Liver (tissue), 9 donors: ENCODE data around the gene TSSC4. TPM values are rescaled to one million over a fixed set of nuclear protein-coding genes. Genes with fewer than 3 reads are reported as not detected.

ENCODE experiments used
- DNase-seq: peaks from one replicate; pipeline ENCODE4 v3.0.0-alpha.2; 2017; ENCODE audit warnings: low spot score
- H3K27ac ChIP-seq, 2 donors: one replicate each; pipeline ENCODE4 v1.7.0; 2013; ENCODE audit warnings: inconsistent platforms in 2 of 2, low read length in 2 of 2, control low read depth in 1 of 2, low read depth in 1 of 2, mild to moderate bottlenecking in 1 of 2
- H3K27me3 ChIP-seq, 4 donors: one replicate each; pipeline versions ENCODE4 v1.6.1 to v1.7.0; 2013; ENCODE audit warnings: low read length in 3 of 4, inconsistent platforms in 1 of 4, mild to moderate bottlenecking in 1 of 4, moderate library complexity in 1 of 4; ENCODE audit not compliant: control insufficient read depth in 4 of 4, insufficient read depth in 4 of 4
- H3K36me3 ChIP-seq, 4 donors: one replicate each; pipeline versions ENCODE4 v1.6.1 to v1.7.0; 2013; ENCODE audit warnings: low read length in 3 of 4, mild to moderate bottlenecking in 3 of 4, low read depth in 1 of 4, moderate library complexity in 1 of 4; ENCODE audit not compliant: control insufficient read depth in 4 of 4, insufficient read depth in 3 of 4
- H3K4me1 ChIP-seq, 4 donors: one replicate each; pipeline versions ENCODE4 v1.6.1 to v1.7.0; 2013; ENCODE audit warnings: low read length in 3 of 4, mild to moderate bottlenecking in 3 of 4, moderate library complexity in 1 of 4; ENCODE audit not compliant: control insufficient read depth in 4 of 4, insufficient read depth in 4 of 4
- H3K4me3 ChIP-seq, 3 donors: one replicate each; pipeline versions ENCODE4 v1.6.1 to v1.7.0; 2013; ENCODE audit warnings: low read length in 3 of 3, control low read depth in 1 of 3, low read depth in 1 of 3, mild to moderate bottlenecking in 1 of 3
- H3K9ac ChIP-seq, 2 donors: one replicate each; pipeline ENCODE4 v1.7.0; 2013; ENCODE audit warnings: low read length in 2 of 2, mild to moderate bottlenecking in 2 of 2, moderate library complexity in 2 of 2, control low read depth in 1 of 2, low read depth in 1 of 2
- H3K9me3 ChIP-seq, 4 donors: one replicate each; pipeline versions ENCODE4 v1.6.1 to v1.7.0; 2013; ENCODE audit warnings: low read length in 3 of 4; ENCODE audit not compliant: control insufficient read depth in 4 of 4
- CTCF ChIP-seq: fragments of 150-350 bp; IDR thresholded peaks from 2 replicates; pipeline ENCODE4 v1.5.1; 2017; ENCODE audit warnings: improper control_type of control experiment, low read depth, low read length; ENCODE audit not compliant: missing input control
- EGR1 ChIP-seq, 2 donors: IDR thresholded peaks; 2 replicates each; pipeline ENCODE4 v1.6.1; 2016 to 2018; ENCODE audit warnings: antibody characterized with exemption in 2 of 2, low read depth in 2 of 2
- GABPA ChIP-seq, 2 donors: IDR thresholded peaks in 1 of 2; conservative IDR thresholded peaks in 1 of 2; 2 replicates each; pipeline ENCODE4 v1.6.1; 2016; ENCODE audit warnings: antibody characterized with exemption in 2 of 2, mild to moderate bottlenecking in 1 of 2, moderate library complexity in 1 of 2
- HNF4A ChIP-seq, 2 donors: conservative IDR thresholded peaks; 2 replicates each; pipeline ENCODE4 v1.6.1; 2016; ENCODE audit warnings: antibody characterized with exemption in 2 of 2, mild to moderate bottlenecking in 2 of 2
- HNF4G ChIP-seq: IDR thresholded peaks from 2 replicates; pipeline ENCODE4 v1.6.1; 2016; ENCODE audit warnings: antibody characterized with exemption
- JUND ChIP-seq, 2 donors: IDR thresholded peaks; 2 replicates each; pipeline ENCODE4 v1.6.1; 2016; ENCODE audit warnings: antibody characterized with exemption in 2 of 2
- NR2F2 ChIP-seq: IDR thresholded peaks from 2 replicates; pipeline ENCODE4 v1.6.1; 2016; ENCODE audit warnings: antibody characterized with exemption
- RAD21 ChIP-seq, 2 donors: IDR thresholded peaks; 2 replicates each; pipeline ENCODE4 v1.6.1; 2016; ENCODE audit warnings: antibody characterized with exemption in 2 of 2, mild to moderate bottlenecking in 2 of 2
- RXRA ChIP-seq, 2 donors: IDR thresholded peaks; 2 replicates each; pipeline ENCODE4 v1.6.1; 2017 to 2018; ENCODE audit warnings: antibody characterized with exemption in 2 of 2, mild to moderate bottlenecking in 1 of 2
- YY1 ChIP-seq: IDR thresholded peaks from 2 replicates; pipeline ENCODE4 v1.6.1; 2016; ENCODE audit warnings: antibody characterized with exemption, mild to moderate bottlenecking
- WGBS: extraction: QIAGEN DNeasy Blood & Tissue Kit; methylation state at CpG from one replicate; pipeline ENCODE4 v1.1.7; 2013; 5-methylcytosine and 5-hydroxymethylcytosine counted together
- polyA plus RNA-seq, 2 donors: library from polyadenylated mRNA; stranded (reverse) in 1 of 2; unstranded in 1 of 2; fragments of 200-250 nt in 1 of 2; fragments of >200 nt in 1 of 2; fragmentation: Nextera tagmentation in 1 of 2; extraction: Ambion mirVana in 1 of 2; gene quantifications; one replicate each; pipeline versions ENCODE4 v1.2.1 to v1.2.3, GENCODE V29; 2013 to 2015
- total RNA-seq, 2 donors: library from RNA; depleted of rRNA; stranded (reverse); fragments of >200 nt; gene quantifications; one replicate each; pipeline ENCODE4 v1.2.3, GENCODE V29; 2014
- TF ChIP-seq, protein P1 (sequence below): IDR thresholded peaks from 2 replicates; pipeline ENCODE4 v1.6.1; 2016; ENCODE audit warnings: antibody characterized with exemption
- TF ChIP-seq, protein P2 (sequence below): IDR thresholded peaks from 2 replicates; pipeline ENCODE4 v1.6.1; 2016; ENCODE audit warnings: antibody characterized with exemption, mild to moderate bottlenecking
- TF ChIP-seq, protein P3 (sequence below): IDR thresholded peaks from 2 replicates; pipeline ENCODE4 v1.6.1; 2016; ENCODE audit warnings: antibody characterized with exemption
- donor health status: healthy.
- donor health status: healthy.
- donor health status: healthy.
- donor health status: healthy.
- donor health status: healthy.

The TSSC4 gene
- total and polyA plus RNA-seq, 4 donors = 15.8 to 19.1 (median 17.6) TPM

DNA sequence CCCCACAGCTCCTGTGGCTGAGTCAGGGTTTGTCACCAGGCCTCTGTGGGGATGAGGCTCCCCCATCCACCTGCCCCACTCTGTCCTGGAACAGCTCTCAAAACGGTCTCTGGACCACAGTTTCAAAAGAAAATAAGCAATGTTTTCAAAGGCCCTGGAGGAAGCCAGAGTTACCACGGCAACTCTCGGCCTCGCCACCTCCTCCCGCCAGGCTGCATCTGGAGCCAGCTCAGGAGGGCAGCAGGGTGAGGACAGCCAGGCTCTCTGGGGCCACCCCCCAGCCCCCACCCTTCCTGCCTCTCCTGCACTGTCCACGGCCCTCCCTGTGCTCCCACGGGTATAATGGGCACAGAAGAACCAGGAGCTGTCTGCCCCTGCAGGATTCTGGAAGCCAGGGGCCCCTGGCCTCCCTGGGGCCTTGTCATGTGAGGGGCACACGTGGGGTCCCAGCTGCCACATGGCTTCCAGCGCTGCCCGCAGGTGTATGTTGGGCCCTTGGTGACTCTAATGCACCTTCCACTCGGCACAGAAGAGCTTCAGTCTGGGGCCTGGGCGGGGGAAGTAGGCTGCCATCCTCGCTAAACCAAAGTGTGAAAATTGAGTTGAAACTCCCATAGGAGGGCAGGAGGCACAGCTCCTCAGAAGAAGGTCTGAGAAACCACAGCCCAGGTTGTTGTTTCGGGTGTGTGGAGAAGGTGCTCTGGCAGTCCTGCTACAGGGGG, 13.1 kb upstream of the TSSC4 start:
- TF ChIP-seq YY1 (no peak), NR2F2 (no peak), HNF4A (conservative IDR thresholded peaks at IDR 0.05) (no peak), RAD21 (IDR thresholded peaks at IDR 0.05) (no peak), RXRA (IDR thresholded peaks at IDR 0.05) (no peak), HNF4G (no peak), GABPA (IDR thresholded peaks at IDR 0.05 in 1 of 2, conservative IDR thresholded peaks at IDR 0.05 in 1 of 2) (no peak), EGR1 (IDR thresholded peaks at IDR 0.05; ENCODE audit: low read depth in 2 of 2) (no peak)
- TF ChIP-seq, protein P1, sequence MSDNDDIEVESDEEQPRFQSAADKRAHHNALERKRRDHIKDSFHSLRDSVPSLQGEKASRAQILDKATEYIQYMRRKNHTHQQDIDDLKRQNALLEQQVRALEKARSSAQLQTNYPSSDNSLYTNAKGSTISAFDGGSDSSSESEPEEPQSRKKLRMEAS = no peak
- TF ChIP-seq, protein P2, sequence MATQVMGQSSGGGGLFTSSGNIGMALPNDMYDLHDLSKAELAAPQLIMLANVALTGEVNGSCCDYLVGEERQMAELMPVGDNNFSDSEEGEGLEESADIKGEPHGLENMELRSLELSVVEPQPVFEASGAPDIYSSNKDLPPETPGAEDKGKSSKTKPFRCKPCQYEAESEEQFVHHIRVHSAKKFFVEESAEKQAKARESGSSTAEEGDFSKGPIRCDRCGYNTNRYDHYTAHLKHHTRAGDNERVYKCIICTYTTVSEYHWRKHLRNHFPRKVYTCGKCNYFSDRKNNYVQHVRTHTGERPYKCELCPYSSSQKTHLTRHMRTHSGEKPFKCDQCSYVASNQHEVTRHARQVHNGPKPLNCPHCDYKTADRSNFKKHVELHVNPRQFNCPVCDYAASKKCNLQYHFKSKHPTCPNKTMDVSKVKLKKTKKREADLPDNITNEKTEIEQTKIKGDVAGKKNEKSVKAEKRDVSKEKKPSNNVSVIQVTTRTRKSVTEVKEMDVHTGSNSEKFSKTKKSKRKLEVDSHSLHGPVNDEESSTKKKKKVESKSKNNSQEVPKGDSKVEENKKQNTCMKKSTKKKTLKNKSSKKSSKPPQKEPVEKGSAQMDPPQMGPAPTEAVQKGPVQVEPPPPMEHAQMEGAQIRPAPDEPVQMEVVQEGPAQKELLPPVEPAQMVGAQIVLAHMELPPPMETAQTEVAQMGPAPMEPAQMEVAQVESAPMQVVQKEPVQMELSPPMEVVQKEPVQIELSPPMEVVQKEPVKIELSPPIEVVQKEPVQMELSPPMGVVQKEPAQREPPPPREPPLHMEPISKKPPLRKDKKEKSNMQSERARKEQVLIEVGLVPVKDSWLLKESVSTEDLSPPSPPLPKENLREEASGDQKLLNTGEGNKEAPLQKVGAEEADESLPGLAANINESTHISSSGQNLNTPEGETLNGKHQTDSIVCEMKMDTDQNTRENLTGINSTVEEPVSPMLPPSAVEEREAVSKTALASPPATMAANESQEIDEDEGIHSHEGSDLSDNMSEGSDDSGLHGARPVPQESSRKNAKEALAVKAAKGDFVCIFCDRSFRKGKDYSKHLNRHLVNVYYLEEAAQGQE = no peak
- TF ChIP-seq, protein P3, sequence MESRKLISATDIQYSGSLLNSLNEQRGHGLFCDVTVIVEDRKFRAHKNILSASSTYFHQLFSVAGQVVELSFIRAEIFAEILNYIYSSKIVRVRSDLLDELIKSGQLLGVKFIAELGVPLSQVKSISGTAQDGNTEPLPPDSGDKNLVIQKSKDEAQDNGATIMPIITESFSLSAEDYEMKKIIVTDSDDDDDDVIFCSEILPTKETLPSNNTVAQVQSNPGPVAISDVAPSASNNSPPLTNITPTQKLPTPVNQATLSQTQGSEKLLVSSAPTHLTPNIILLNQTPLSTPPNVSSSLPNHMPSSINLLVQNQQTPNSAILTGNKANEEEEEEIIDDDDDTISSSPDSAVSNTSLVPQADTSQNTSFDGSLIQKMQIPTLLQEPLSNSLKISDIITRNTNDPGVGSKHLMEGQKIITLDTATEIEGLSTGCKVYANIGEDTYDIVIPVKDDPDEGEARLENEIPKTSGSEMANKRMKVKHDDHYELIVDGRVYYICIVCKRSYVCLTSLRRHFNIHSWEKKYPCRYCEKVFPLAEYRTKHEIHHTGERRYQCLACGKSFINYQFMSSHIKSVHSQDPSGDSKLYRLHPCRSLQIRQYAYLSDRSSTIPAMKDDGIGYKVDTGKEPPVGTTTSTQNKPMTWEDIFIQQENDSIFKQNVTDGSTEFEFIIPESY = no peak
- no peak overlapping the region for H3K4me3 ChIP-seq
- no peaks in the 10 kb centered on the region for H3K9me3 ChIP-seq
- H3K4me1 ChIP-seq = peaks cover 48 to 93% (median 76%) of the 10 kb centered on the region in 4 donors
- H3K27ac ChIP-seq = peak overlapping the region in 1 of 2 donors; percentile 60
- WGBS = 45% methylated on average over 14 of the region's 14 CpGs
- H3K9ac ChIP-seq = no peak overlapping the region
- no peaks in the 10 kb centered on the region for H3K27me3 ChIP-seq
- peaks cover 0 to 14% (median 6%) of the 10 kb centered on the region in 4 donors for H3K36me3 ChIP-seq
- DNase-seq = no peak

DNA sequence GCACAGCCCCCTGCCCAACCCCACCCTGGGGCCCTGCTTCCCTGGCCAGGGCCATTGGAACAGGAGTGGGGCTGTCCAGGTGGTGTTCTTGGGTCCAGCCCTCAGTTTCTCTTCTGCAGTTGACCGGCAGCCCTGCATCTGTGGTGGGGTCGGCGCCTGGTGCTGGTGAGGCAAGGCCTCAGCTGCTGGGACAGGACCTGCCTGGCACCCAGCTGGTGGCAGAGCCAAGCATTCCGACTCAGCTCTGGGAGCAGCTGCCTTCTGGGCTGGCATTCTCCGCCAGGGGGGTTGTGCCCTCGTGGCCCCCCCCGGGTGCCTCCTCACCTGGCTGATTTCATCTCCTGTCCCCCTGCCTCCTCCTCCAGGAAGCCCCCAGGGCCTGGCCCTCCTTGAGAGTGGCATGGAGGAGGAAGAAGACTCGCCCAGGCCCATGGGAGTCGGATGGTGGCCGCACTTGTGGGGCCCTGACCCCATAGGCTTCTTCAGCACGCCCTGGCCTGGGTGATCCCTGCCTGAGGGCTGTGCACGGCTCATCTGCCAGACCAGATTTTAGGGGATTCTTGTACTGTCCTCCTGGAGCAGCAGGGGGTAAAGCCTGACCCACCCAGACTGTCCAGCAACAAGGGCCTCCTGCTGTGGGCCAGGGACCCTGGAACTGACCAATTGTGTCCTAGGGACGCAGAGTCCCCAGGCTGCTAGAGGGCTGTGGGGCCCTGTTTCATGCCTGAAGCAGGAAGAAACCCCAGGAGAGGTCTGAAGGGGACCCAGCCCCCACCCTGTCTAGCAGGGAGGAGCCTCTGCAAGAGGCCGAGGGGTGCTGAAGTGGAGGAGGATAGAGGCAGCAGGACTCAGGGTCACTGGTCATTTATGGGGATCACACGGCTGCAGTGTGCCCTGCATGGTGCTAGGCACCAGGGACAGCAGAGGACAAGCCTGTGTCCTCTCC, 11.8 kb upstream of the TSSC4 start:
- peaks cover 41 to 84% (median 68%) of the 10 kb centered on the region in 4 donors for H3K4me1 ChIP-seq
- peak overlapping the region in 1 of 2 donors; percentile 6 for H3K27ac ChIP-seq
- 76% methylated on average over 15 of the region's 15 CpGs for WGBS
- TF ChIP-seq JUND (IDR thresholded peaks at IDR 0.05) (no peak), EGR1 (IDR thresholded peaks at IDR 0.05; ENCODE audit: low read depth in 2 of 2) (no peak), GABPA (IDR thresholded peaks at IDR 0.05 in 1 of 2, conservative IDR thresholded peaks at IDR 0.05 in 1 of 2) (no peak), CTCF (no peak), YY1 (no peak)
- TF ChIP-seq, protein P3 = no peak
- no peaks in the 10 kb centered on the region for H3K27me3 ChIP-seq
- no peak overlapping the region for H3K4me3 ChIP-seq
- no peaks in the 10 kb centered on the region for H3K9me3 ChIP-seq
- DNase-seq = no peak
- H3K36me3 ChIP-seq = peaks cover 0 to 19% (median 10%) of the 10 kb centered on the region in 4 donors
- H3K9ac ChIP-seq = no peak overlapping the region
